Measurements from ENCODE around the gene ARHGAP28. TPM values are rescaled to one million over a fixed set of nuclear protein-coding genes. Genes with fewer than 3 reads are reported as not detected.

Gene ARHGAP28
- total RNA-seq, 1 experiment from 2014 or later: not detected

DNA sequence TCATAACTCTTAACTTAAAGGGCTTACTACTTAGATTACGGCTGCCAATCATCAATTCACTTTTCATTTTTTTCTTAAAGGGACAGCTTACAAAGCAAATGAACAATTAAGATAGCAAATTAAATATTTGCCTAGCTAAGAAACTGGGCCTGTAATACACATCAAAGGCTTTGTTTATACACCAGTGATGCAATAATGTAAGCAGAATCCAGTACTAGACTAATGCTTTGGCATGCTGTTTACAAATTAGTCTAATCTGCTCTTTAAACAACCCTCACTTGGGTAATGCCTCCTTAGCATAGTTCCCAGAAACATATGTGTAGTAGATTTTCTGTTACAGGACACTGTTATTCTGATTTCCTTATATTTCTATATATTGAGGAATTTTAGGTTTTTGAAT lies 105.8 kb downstream of the ARHGAP28 start:
- H3K27ac Mint-ChIP-seq (ENCODE audit: unreplicated experiment): no peak overlapping the region
- peaks cover 6% of the 10 kb centered on the region for H3K9me3 Mint-ChIP-seq (ENCODE audit: low read depth, unreplicated experiment)
- TF ChIP-seq, protein P1, sequence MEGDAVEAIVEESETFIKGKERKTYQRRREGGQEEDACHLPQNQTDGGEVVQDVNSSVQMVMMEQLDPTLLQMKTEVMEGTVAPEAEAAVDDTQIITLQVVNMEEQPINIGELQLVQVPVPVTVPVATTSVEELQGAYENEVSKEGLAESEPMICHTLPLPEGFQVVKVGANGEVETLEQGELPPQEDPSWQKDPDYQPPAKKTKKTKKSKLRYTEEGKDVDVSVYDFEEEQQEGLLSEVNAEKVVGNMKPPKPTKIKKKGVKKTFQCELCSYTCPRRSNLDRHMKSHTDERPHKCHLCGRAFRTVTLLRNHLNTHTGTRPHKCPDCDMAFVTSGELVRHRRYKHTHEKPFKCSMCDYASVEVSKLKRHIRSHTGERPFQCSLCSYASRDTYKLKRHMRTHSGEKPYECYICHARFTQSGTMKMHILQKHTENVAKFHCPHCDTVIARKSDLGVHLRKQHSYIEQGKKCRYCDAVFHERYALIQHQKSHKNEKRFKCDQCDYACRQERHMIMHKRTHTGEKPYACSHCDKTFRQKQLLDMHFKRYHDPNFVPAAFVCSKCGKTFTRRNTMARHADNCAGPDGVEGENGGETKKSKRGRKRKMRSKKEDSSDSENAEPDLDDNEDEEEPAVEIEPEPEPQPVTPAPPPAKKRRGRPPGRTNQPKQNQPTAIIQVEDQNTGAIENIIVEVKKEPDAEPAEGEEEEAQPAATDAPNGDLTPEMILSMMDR (IDR thresholded peaks at IDR 0.05; ENCODE audit: unreplicated experiment): no peak
- CTCF ChIA-PET: no interaction called here
- intact Hi-C loops (cut with micrococcal nuclease; ENCODE audit: unreplicated experiment): no loop called here
- H3K27me3 Mint-ChIP-seq (ENCODE audit: unreplicated experiment): peaks cover 48% of the 10 kb centered on the region
- no TSS peak for BruUV-seq (replicated peaks)
- no peak for DNase-seq
- H3K4me3 Mint-ChIP-seq (ENCODE audit: low read depth, unreplicated experiment): no peak overlapping the region
- no peaks in the 10 kb centered on the region for H3K36me3 Mint-ChIP-seq (ENCODE audit: insufficient read depth, unreplicated experiment)
- no peaks in the 10 kb centered on the region for H3K4me1 Mint-ChIP-seq (ENCODE audit: low read depth, unreplicated experiment)

GRCh38 chr18:6836331-6836730 lies 106.8 kb downstream of the ARHGAP28 start:
- CTCF ChIA-PET: no interaction called here
- H3K27ac Mint-ChIP-seq (ENCODE audit: unreplicated experiment): no peak overlapping the region
- TF ChIP-seq, protein P1 (IDR thresholded peaks at IDR 0.05; ENCODE audit: unreplicated experiment): no peak
- peaks cover 6% of the 10 kb centered on the region for H3K9me3 Mint-ChIP-seq (ENCODE audit: low read depth, unreplicated experiment)
- no peaks in the 10 kb centered on the region for H3K4me1 Mint-ChIP-seq (ENCODE audit: low read depth, unreplicated experiment)
- no peaks in the 10 kb centered on the region for H3K36me3 Mint-ChIP-seq (ENCODE audit: insufficient read depth, unreplicated experiment)
- intact Hi-C loops (cut with micrococcal nuclease; ENCODE audit: unreplicated experiment): no loop called here
- peaks cover 58% of the 10 kb centered on the region for H3K27me3 Mint-ChIP-seq (ENCODE audit: unreplicated experiment)
- BruUV-seq (replicated peaks): no TSS peak
- DNase-seq: no peak
- H3K4me3 Mint-ChIP-seq (ENCODE audit: low read depth, unreplicated experiment): no peak overlapping the region

DNA sequence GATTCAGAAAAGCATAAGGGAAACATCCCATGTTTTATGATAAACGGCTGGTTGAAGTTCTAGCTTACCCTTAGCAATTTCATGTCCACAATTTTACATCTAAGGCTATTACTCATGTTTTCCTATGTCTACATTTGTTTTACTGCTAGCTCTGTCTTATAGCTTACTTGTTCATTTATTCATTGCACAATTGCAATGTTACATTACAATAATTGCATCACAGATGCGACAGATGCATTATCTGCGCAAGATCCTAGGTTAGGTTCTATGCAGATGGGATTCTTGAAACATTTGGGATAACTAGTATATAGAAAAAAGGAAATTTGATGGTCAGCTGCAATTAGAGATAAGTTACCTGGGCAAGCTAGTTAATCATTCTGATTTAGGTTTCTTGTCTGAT lies 108.4 kb downstream of the ARHGAP28 start:
- Mint-ChIP-seq H3K4me3 (ENCODE audit: low read depth, unreplicated experiment) (no peak overlapping the region), H3K4me1 (ENCODE audit: low read depth, unreplicated experiment) (no peaks in the 10 kb centered on the region), H3K9me3 (ENCODE audit: low read depth, unreplicated experiment) (peaks cover 6% of the 10 kb centered on the region), H3K36me3 (ENCODE audit: insufficient read depth, unreplicated experiment) (no peaks in the 10 kb centered on the region), H3K27ac (ENCODE audit: unreplicated experiment) (no peak overlapping the region), H3K27me3 (ENCODE audit: unreplicated experiment) (peaks cover 62% of the 10 kb centered on the region)
- TF ChIP-seq, protein P1 (IDR thresholded peaks at IDR 0.05; ENCODE audit: unreplicated experiment): no peak
- CTCF ChIA-PET: no interaction called here
- intact Hi-C loops (cut with micrococcal nuclease; ENCODE audit: unreplicated experiment): no loop called here
- no peak for DNase-seq
- no TSS peak for BruUV-seq (replicated peaks)

DNA sequence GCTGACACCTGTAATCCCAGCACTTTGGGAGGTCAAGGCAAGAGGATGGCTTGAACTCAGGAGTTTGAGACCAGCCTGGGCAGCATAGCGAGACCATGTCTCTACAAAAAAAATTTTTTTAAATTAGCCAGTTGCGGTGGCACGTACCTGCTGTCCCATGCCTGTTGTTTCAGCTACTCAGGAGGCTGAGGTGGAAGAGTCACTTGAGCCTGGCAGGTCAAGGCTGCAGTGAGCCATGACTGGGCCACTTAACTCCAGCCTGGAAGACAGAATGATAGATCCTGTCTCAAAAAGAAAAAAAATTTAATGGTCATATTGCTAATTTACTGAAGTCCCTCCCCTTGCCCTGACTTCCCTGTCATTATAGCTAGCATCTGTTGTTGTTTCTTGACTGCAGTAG lies 112.6 kb downstream of the ARHGAP28 start:
- Mint-ChIP-seq H3K36me3 (ENCODE audit: insufficient read depth, unreplicated experiment) (no peaks in the 10 kb centered on the region), H3K4me3 (ENCODE audit: low read depth, unreplicated experiment) (no peak overlapping the region), H3K4me1 (ENCODE audit: low read depth, unreplicated experiment) (no peaks in the 10 kb centered on the region), H3K27ac (ENCODE audit: unreplicated experiment) (no peak overlapping the region), H3K9me3 (ENCODE audit: low read depth, unreplicated experiment) (no peaks in the 10 kb centered on the region), H3K27me3 (ENCODE audit: unreplicated experiment) (peaks cover 31% of the 10 kb centered on the region)
- CTCF ChIA-PET: no interaction called here
- TF ChIP-seq, protein P1 (IDR thresholded peaks at IDR 0.05; ENCODE audit: unreplicated experiment): no peak
- intact Hi-C loops (cut with micrococcal nuclease; ENCODE audit: unreplicated experiment): no loop called here
- BruUV-seq (replicated peaks): no TSS peak
- no peak for DNase-seq

Data from Calu3 (cell line).